ENCODE data around the gene BICD1. TPM values are rescaled to one million over a fixed set of nuclear protein-coding genes. Genes with fewer than 3 reads are reported as not detected.

BICD1 gene
- total and polyA plus RNA-seq, 2 donors (not counting 1 experiment from before 2014, with no cell fraction given): 15.2 to 93.5 TPM

- H3K27me3 Mint-ChIP-seq: no peaks in the 10 kb centered on the region
- no CpG with 5 or more reads among the region's 2 CpGs for WGBS (ENCODE audit: insufficient coverage)
- no peaks in the 10 kb centered on the region for H3K9me3 Mint-ChIP-seq (ENCODE audit: insufficient read depth)
Observed at GRCh38 chr12:32382226-32382625, 275.6 kb downstream of the BICD1 start.

More at GRCh38 chr12:32382226-32382625, 275.6 kb downstream of the BICD1 start:
- CTCF ChIA-PET: interaction anchor here (1.2 kb wide), 1 partner anchor 20 kb away, joined by 3 read pairs; no protein-coding TSS in a partner anchor
- Histone ChIP-seq H3K79me2 (ENCODE audit: control insufficient read depth, insufficient read depth, low read length) (no peaks in the 10 kb centered on the region), H3K4me1 (ENCODE audit: control insufficient read depth in 2 of 2, insufficient read depth in 2 of 2, low read length in 2 of 2) (no peaks in the 10 kb centered on the region), H2AFZ (ENCODE audit: insufficient read depth, low read depth, low read length, poor library complexity, severe bottlenecking) (no peak overlapping the region), H3K4me2 (replicated peaks; ENCODE audit: low read depth, low read length, poor library complexity, severe bottlenecking) (no peak overlapping the region), H3K27me3 (replicated peaks in 1 of 4; ENCODE audit: control extremely low read depth in 1 of 4, control insufficient read depth in 3 of 4, insufficient read depth in 4 of 4, low read length in 3 of 4) (no peaks in the 10 kb centered on the region), H3K27ac (ENCODE audit: low read length in 2 of 2) (no peak overlapping the region), H3K9ac (ENCODE audit: low read length) (no peak overlapping the region), H3K4me3 (ENCODE audit: control extremely low read depth in 1 of 5, extremely low read depth in 1 of 5, insufficient read depth in 1 of 5, low read depth in 2 of 5, low read length in 4 of 5) (no peak overlapping the region), H3K9me3 (ENCODE audit: control extremely low read depth in 1 of 3, control insufficient read depth in 2 of 3, insufficient read depth in 1 of 3, low read length in 2 of 3) (no peaks in the 10 kb centered on the region), H4K20me1 (ENCODE audit: control insufficient read depth, insufficient read depth, low read length, poor library complexity, severe bottlenecking) (no peaks in the 10 kb centered on the region), H3K36me3 (replicated peaks in 1 of 2; ENCODE audit: control extremely low read depth in 1 of 2, control insufficient read depth in 1 of 2, extremely low read depth in 1 of 2, insufficient read depth in 2 of 2, low read length in 1 of 2) (no peaks in the 10 kb centered on the region)
- Mint-ChIP-seq H3K27ac (no peak overlapping the region), H3K4me3 (no peak overlapping the region), H3K4me1 (no peaks in the 10 kb centered on the region)
- TF ChIP-seq EZH2 (IDR thresholded peaks at IDR 0.05; ENCODE audit: borderline replicate concordance, insufficient read depth, low read depth, low read length, poor library complexity, severe bottlenecking) (no peak), CTCF (IDR thresholded peaks at IDR 0.05) (no peak)
- no peak for ATAC-seq (ENCODE audit: low read depth)
- intact Hi-C loops (cut with micrococcal nuclease): no loop called here
- POLR2A ChIA-PET: interaction anchor here (0.6 kb wide), 1 partner anchor 326 kb away, joined by 4 read pairs; no protein-coding TSS in a partner anchor
- no peak for DNase-seq
